ENCODE measurements around the gene MEX3D.

The MEX3D gene

DNA sequence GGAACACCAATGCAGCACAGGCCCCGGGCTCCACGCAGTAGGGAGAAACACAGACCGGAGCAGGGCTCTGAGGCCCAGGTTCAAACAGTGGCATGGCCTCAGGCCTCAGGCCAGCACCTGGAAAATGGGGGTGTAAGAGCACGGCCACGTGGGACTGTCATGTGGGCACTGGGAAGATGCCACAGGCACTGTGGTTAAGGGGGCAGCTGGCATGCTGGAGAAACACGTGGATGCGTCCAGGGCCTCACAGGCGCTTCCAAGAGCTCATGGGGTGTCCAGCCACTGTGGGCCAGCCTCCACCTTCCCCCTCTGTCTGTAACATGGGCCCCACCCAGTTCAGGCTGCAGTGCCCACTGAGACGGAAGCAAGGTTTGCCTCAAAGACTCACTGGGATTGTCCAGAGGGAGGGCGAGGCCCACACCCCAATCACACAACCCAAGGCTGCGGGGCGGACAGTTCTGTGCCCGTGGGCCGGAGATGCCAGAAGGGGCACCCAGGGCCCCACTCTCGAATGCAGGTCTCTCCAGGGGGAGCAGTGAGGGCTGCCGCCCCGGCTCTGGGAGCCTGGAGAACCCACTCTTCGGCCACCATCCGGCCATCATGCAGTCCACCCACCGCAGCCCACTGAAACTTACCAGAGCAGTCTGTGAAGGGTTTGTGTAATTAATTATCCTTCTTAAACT is 30.8 kb upstream of the MEX3D start:
- DNase-seq (ENCODE audit: low read depth in 3 of 3, low spot score in 1 of 3), result no peak

DNA sequence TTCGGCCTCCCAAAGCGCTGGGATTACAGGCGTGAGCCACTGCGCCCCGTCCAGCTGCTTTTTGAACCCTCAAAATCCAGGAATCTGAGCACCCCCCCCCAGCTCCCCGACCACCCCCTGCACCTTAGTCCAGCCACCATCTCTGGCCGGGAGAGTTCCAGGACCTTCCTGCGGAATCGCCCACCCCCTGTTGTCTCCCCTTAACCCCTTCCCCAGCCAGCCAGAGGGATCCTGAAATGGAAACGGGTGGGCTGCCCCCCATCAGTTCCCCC is 25.3 kb upstream of the MEX3D start:
- no peak for DNase-seq (ENCODE audit: low read depth in 3 of 3, low spot score in 1 of 3)

DNA sequence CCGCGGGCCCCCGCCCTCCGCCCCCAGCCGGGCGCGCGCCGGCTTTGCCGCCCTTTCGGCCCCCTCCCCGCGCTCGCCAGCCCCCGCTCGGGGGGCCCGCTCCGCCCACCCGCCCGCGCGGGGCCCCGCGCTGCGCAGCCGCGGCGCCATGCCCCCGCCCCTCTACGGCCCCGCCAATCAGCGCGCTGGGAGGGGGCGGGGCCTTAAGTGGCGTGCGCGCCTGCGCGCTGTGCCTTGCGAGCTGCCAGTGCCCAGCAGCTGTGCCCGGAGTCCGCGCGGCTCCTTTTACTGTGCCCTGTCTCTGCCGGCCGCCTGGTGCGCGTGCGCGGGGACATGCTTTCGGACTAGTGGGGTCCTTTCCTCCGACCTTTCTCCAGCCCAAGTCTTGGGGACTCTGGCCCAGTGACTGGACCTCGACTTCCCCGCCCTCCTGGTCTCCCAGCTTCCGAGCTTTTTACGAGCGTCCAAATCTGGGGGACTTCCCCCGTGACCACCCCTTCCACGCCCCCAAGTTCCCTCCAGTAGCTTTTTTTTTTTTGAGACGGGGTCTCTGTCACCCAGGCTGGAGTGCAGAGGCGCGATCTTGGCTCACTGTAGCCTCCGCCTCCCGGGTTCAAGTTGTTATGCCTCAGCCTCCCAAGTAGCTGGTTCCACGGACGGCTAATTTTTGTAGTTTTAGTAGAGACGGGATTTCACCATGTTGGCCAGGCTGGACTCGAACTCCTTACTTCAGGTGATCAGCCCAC is 24.8 kb upstream of the MEX3D start, which contains the start of gene MBD3:
MBD3 (minus strand) TSS at position 111 of the 746 bp plus-strand sequence. CDS start 234 bp downstream, outside the sequence.
- peak; percentile 68 to 82 (median 79) for DNase-seq (ENCODE audit: low read depth in 3 of 3, low spot score in 1 of 3)

DNA sequence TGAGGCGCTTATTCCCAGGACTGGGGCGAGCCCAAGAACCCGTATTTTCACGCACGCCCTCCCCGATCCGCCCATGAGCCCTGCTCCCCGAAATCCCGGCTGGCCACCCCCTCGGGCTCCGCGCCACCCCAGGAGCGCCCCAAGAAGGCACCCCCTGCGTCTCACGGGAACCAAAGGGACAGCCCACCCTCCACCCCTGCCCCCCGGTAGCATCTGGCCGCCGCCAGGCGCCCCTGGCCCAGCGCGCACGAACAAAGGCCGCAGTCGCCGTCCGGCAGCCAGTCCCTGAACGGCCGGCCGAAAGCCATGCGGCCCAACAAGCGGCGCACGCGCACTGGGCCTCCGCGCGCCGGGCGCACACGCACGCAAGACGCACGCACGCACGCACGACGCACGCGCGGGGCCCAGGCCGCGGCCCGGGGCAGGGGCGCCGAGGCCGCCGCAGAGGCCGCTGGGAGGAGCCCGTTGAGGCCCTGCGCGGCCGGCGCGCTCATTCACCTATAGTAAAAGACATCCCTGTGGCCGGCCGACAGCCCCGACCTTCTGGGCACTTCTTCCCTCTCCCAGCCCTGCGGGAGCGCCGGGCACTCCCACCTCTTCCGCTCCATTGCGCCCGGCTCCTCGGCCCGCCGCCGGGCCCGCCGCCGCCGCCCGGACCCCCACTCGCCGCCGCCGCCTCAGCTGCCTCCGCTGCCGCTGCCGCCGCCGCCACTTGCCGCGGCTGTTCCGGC is 24.1 kb upstream of the MEX3D start:
- peak; percentile 62 to 75 (median 67) for DNase-seq (ENCODE audit: low read depth in 3 of 3, low spot score in 1 of 3)

DNA sequence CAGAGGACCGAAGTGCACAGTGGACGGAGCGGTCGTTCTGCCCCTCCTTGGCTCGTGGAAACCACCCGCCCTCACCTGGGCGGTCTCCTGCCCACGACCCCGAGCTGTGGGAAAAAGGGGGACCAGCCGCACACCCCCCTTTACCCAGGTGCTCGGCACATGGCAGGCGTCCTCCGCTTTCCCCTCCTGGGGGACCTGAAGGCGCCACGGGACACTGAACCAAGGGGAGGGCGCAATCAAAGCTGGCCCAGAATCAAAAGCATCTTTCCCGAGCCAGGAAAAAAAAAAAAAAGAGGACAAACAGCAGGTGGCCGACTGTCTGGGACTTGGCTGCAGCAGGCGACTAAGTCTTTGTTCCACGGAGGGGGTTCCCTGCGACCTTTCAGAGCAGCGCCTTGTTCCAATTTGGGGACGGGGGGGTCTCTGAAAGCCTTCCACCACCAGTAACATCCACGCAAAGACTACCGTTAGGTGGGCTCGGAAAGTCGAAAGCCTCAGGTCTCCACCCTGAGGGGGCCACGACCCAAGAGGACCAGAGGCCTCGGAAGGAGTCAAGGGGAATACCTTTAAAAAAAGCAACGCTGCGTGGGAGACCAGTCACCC is 23.4 kb upstream of the MEX3D start:
- no peak for DNase-seq (ENCODE audit: low read depth in 3 of 3, low spot score in 1 of 3)

DNA sequence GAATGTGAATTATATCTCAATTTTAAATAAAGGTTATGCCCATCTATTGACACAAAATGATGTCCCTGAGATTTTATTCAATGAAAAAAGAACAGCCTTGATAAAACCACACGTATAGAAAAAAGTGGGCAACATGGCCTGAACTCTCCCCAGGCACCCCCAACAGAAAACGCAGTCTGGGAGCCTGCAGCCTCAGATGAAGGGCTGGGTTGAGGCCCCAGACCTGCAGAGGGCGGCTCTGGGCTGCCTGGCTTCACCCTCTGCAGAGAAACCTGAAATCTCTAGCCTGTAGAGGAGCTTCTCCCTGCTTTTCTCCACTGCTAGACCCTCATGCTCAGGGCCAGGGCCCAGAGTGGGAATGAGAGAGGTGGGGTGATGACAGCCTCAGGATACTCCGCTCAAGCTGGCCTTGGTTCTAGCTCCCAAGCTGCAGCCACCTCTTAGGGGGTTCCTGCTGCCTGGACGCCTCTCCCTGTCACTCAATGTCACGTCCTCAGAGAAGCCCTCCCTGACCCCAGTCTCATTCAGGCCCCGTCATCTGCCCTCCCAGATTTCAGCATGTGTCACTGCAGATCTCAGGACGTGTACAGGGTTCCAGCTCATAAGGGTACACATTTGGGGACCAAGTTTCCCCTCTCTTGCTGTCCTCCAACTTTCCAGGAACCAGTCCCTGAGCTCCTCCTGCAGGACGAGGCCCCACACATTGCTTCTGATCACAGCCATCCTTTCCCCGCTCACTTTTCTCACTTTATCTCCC is 22.7 kb upstream of the MEX3D start:
- DNase-seq (ENCODE audit: low read depth in 3 of 3, low spot score in 1 of 3), result no peak

DNA sequence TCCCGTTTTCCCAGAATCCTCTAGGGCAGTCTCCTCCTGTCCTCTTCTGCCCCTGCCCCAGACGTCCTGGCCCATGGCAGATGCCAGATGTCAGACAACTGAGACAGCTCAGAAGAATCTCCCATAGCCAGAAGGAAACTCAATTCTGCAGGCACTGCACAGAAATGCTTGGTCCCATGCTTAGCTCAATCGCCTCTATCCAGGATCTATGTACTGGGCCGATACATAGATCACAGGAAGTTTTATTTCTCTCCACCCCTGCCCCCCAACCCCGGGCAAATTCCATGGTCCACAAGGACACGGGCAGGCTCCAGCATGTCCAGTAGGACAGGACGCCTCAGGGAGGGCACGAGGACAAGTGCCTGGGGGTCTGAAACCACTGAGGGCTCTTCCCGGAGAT is 19.7 kb upstream of the MEX3D start:
- no peak for DNase-seq (ENCODE audit: low read depth in 3 of 3, low spot score in 1 of 3)

DNA sequence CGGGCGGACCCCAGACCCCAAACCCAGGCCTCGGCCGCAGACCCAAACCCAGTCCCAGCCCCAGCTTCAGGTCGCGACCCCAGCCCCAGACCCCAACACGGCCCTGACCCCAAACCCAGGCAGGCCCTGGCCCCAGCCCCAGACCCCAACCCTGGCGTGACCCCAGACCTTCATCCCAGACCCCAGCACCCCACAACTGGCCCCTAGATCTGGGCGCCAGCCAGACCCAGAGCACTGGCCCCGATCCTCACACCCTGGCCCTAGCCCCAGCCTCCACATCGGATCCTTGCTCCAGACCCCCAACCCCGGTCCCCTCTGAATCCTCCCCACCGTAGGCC is 17.1 kb upstream of the MEX3D start:
- no peak for DNase-seq (ENCODE audit: low read depth in 3 of 3, low spot score in 1 of 3)

DNA sequence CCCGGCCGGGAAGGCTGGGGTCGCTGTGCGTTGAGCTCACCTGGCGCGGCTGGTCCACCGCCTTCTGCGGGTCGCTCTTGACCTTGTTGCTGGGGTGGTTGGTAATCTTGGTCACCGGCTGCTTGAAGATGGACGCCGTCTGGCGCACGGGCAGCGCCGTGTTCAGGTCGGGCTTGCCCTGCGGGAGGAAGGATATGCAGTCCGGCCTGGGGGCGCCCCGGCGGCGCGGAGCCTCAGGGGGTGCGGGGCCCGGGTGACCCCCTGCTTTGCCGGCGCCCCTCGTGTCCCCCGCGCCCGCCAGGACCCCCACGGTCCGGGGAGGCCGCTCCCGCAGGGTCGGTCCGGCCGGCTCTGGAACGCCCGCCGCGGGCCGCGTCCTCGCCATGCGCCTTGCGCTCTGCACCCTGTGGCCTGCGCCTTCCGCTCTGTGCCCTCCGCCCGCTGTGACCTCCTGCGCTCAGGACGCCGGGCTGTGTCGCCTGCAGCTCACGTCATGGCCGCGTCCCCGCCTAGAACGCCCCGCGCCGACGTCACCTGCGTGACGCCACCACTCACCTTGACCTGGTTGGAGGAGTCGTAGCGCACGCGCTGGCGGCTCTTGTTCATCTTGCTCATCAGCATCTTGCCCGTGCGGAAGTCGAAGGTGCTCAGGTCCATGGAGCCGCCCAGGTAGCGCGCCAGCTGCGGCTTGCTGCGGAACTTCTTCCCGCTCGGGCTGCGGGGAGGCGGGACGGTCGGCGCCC is 16.5 kb upstream of the MEX3D start:
- no peak for DNase-seq (ENCODE audit: low read depth in 3 of 3, low spot score in 1 of 3)

DNA sequence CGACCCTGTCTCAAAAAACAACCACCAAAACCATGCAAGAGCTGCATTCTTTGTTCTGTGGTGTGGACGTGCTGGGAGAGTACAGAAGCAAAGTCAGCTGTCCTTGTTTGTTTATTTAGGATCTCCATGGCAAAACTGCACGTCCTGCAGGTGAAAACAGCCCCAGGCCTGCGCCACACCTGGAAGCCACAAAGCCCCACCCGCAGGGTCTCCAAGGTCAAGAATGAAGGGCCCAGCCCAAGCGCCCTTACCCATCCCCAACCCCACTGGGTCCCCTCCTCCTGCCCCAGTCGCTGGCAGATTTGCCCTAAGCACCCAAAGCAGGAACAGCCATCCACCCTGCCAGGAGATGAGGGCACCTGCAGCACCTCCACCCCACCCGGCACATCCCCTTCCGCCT is 14.1 kb upstream of the MEX3D start:
- DNase-seq (ENCODE audit: low read depth in 3 of 3, low spot score in 1 of 3), result no peak

DNA sequence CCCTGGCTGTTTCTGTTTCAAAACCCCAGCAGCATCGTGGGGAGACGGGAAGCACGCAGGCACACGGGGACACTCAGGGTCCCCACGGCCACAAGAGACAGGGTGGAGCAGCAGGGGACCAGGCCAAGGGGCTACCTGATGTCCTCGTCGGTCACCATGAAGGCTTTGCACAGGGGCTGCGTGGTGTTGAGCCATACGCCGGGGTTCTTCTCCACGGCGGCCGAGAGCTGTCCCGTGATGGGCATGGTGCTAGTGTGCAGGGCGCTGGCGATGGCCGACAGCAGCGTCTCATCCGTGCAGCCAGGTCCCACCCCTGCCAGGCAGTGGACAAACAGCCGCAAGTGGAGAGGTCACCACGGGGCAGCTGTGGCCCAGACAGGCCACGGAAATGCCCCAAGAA is 12.8 kb upstream of the MEX3D start:
- DNase-seq (ENCODE audit: low read depth in 3 of 3, low spot score in 1 of 3), result no peak

DNA sequence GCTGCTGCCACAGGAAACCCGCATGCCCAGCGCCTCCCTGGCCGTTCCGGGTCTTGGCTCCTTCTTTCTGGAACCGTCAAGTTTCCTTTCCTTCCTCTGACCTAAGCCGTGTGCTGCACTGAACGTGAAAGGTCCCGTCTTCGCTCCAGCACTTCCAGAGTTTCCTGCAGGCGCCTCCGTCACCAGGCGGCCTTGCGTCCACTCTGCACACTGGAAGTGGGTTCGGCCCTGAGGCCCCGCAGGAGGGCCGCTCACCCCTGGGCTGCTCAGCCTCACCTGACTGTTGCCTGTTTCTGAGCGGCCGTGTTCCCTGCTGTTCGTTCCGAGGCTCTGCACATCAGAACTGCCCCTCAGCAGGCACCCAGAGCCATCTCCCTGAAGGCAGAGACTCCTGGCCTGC is 12.3 kb upstream of the MEX3D start:
- no peak for DNase-seq (ENCODE audit: low read depth in 3 of 3, low spot score in 1 of 3)

DNA sequence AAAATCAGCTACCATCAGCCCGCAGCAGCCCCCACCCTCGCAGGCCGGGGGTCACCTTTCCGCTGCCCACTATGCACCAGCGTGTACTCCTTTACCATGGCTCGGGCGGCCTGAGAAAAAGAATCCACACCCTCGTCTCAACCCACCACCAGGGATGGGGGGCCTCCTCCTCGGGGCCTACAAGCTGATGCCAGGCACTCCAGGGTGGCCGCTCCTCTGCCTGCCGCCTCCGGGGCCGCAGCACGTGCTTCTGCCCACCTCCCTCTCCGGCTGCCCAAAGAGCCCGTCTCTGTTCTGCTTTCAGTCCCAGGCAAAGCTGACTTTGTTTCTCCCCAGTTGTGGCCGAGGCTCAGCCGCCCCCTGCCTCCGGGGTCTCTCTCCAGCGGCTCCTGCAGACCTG is 11.1 kb upstream of the MEX3D start:
- no peak for DNase-seq (ENCODE audit: low read depth in 3 of 3, low spot score in 1 of 3)

DNA sequence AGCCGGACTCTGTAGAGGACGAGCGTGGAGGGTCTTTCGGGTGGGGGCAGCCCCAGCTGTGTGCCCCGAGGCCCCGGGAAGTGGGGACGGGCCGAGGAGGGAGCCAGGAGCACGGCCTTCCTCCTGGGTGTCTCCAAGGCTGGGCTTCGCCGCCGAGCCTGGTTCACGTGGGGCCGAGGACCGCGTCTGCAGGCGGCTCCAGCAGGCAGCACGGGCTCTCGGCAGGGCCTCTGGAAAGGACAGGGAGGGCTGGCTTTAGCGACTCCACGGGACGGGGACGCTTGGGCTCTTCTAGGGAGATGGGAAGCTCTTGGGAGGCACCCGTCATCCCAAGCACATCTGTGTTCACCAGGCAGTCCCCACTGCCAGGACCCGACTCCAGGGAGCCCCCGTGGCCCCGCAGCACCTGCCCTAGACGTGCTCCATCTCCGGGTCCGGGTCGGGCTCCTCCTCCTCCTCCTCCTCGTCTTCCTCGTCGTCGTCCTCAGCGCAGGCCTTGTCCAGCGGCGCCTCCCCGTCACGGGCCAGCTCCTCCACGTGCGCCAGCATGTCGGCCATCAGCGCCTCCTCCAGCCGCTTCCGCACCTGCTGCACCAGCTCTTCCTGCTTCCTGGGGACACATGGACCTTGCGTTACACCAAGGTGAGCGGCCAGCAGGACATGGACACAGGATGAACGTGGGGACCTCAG is 9.9 kb upstream of the MEX3D start:
- DNase-seq (ENCODE audit: low read depth in 3 of 3, low spot score in 1 of 3), result no peak

DNA sequence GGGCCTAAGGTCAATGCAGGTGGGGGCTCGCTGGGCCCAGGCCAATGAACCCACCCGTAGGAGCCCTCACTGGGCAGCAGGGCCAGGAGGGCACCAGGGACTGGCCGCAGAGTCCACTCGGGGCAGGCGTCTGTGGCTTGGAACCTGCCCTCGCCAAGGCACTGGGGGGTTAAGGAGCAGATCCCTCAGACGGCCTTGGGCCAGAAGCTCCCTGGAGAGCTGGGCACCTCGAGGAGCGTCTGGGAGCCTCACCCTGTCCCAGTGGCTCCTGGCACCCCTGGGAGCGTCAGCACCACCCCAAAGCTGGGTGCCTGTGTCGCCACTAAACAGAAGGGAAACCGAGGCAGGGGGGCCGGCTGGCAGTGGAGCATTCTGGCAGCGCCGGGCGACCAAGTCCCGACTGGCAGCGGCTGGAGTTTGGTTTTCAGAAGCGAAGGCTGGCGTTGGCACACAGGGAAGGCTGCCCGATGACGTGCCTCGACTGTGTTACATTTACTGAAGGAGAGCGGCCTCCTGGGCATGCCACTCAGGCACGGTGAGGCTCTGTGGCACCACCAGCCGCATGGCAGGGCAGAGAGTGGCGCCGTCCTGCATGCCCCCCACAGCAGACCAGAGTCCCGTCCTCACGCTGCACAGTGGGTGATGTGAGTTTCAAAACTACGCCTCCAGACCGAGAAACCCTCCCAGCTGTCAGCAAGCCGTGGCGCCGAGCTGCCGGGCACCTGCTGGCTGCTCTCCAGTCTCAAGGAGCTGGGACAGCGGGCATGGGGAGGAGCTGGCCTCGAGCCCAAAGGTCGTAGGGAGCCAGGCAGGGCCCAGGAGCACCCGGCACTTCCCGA is 9.2 kb upstream of the MEX3D start:
- no peak for DNase-seq (ENCODE audit: low read depth in 3 of 3, low spot score in 1 of 3)

DNA sequence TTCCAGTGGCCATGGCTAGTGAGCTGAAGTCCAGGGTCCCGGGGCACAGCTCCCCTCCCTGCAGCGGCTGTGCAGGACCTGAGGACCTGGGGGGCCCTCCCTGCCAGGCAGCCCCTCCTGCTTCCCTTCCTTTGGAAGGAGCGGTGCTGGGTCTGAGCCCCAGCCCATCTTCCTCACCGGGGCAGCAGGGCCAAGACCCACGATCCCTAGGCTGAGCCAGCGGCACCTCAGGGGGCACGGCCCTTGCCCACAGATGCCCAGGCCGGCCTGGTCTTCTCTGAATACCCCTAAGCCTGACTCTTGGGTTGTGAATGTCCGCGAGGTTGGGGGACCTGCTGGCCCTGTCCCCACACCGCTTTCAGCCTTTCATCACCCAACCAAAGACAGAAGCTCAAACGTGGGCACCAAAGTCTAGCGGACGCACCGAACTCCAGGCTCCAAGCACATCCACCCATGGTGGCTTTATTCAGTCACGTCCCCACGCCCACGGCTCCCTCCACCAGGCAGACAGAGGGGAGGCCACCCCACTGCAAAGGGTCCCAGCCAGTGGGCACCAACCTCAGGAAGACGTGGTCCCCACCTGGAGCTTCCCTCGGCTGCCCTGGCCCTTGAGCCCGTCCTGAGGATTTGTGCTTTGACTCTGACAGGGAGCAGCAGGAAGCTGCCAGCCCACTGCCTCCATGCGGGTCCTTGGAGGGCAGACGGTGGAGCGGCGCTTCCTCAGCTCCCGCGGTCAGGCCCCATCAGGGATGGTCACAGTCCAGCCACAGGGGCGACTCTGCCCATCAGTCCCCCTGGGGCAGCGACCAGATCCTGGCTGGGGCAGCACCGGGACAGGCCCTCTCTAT is 8.3 kb upstream of the MEX3D start:
- no peak for DNase-seq (ENCODE audit: low read depth in 3 of 3, low spot score in 1 of 3)

DNA sequence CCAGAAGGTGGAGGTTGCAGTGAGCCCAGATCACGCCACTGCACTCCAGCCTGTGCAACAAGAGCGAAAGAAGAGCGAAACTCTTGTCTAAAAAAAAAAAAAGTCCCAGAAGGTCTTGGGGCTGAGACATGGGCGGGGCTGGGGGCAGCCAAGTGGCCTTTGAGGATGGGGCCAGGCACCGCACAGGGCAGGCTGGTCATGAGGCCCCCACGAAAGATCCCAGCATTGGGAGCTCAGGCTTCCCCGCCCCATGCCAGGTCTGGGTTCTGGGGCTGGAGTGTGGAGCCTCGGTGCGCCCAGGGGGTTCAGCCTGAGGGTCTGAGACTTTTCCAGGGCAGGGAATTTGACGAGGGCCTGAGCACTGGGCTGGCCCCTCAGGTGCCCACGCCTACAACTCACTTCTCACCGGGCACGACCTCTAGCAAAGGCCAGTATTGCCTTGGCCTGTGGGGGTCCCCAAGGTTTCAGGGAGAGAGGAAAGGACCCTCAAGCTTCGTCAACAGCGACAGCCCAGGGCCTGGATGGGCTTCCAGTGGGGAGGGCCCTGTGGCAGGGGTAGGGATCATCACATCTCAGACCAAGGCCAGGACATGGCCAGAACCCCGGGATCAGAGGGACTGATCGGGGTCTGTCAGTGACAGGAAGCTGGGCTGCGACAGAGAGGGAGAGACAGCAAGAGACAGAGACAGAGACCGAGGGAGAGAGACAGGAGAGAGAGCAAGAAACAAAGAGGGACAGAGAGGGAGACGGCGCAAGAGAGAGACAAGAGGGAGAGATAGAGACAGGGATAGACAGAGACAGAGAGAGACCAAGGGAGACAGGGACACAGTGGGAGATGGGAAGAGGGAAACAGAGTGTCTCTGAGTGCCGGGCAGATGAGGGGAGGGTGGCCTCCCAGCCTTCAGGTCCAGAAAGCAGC is 7.5 kb upstream of the MEX3D start:
- DNase-seq (ENCODE audit: low read depth in 3 of 3, low spot score in 1 of 3), result no peak
